ENCODE measurements around the gene SMG7.

DNA sequence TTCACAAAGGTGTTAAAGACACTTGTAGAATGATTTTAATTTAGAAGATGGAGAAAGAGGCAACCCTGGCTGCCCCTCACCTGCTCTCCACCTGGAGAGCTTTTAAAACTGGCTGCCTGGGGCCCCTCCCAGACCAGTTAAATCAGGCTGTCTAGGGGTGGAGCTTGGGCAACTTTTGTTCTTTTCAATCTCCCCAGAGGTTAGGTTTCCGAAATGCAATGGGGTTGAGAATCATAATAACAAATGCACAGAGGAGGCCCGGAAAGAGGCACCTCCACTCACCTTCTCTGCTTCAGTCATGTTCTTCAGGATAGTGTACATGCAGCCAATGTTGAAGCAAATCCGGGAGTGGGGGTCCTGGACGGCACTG lies 117.6 kb downstream of the SMG7 start:
- TF ChIP-seq, protein P1, sequence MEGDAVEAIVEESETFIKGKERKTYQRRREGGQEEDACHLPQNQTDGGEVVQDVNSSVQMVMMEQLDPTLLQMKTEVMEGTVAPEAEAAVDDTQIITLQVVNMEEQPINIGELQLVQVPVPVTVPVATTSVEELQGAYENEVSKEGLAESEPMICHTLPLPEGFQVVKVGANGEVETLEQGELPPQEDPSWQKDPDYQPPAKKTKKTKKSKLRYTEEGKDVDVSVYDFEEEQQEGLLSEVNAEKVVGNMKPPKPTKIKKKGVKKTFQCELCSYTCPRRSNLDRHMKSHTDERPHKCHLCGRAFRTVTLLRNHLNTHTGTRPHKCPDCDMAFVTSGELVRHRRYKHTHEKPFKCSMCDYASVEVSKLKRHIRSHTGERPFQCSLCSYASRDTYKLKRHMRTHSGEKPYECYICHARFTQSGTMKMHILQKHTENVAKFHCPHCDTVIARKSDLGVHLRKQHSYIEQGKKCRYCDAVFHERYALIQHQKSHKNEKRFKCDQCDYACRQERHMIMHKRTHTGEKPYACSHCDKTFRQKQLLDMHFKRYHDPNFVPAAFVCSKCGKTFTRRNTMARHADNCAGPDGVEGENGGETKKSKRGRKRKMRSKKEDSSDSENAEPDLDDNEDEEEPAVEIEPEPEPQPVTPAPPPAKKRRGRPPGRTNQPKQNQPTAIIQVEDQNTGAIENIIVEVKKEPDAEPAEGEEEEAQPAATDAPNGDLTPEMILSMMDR (IDR thresholded peaks at IDR 0.05) = no peak
- no peak for TF ChIP-seq TCF7L2 (IDR thresholded peaks at IDR 0.05; ENCODE audit: low read depth, low read length)
- TF ChIP-seq, protein P2, sequence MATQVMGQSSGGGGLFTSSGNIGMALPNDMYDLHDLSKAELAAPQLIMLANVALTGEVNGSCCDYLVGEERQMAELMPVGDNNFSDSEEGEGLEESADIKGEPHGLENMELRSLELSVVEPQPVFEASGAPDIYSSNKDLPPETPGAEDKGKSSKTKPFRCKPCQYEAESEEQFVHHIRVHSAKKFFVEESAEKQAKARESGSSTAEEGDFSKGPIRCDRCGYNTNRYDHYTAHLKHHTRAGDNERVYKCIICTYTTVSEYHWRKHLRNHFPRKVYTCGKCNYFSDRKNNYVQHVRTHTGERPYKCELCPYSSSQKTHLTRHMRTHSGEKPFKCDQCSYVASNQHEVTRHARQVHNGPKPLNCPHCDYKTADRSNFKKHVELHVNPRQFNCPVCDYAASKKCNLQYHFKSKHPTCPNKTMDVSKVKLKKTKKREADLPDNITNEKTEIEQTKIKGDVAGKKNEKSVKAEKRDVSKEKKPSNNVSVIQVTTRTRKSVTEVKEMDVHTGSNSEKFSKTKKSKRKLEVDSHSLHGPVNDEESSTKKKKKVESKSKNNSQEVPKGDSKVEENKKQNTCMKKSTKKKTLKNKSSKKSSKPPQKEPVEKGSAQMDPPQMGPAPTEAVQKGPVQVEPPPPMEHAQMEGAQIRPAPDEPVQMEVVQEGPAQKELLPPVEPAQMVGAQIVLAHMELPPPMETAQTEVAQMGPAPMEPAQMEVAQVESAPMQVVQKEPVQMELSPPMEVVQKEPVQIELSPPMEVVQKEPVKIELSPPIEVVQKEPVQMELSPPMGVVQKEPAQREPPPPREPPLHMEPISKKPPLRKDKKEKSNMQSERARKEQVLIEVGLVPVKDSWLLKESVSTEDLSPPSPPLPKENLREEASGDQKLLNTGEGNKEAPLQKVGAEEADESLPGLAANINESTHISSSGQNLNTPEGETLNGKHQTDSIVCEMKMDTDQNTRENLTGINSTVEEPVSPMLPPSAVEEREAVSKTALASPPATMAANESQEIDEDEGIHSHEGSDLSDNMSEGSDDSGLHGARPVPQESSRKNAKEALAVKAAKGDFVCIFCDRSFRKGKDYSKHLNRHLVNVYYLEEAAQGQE (IDR thresholded peaks at IDR 0.05; ENCODE audit: insufficient read depth in 1 of 2, low read depth in 2 of 2, low read length in 1 of 2) = no peak
- no peak for TF ChIP-seq SIN3A (IDR thresholded peaks at IDR 0.05; ENCODE audit: borderline replicate concordance, insufficient read depth, low read depth, low read length)
